Endothelial cell of umbilical vein (primary cell): ENCODE data around the gene KDM4C.

Source experiments
- EZH2 ChIP-seq: IDR thresholded peaks from 2 replicates; pipeline ENCODE4 v1.6.1; 2012; ENCODE audit warnings: borderline replicate concordance, low read depth, mild to moderate bottlenecking, moderate library complexity, low read length, inconsistent platforms; ENCODE audit not compliant: severe bottlenecking
- GATA2 ChIP-seq: IDR thresholded peaks from 2 replicates; pipeline ENCODE4 v1.7.0; 2011; ENCODE audit warnings: low read depth, mild to moderate bottlenecking, moderate library complexity, mixed read lengths, low read length; ENCODE audit not compliant: insufficient read length, insufficient read depth
- JUN ChIP-seq: IDR thresholded peaks from 2 replicates; pipeline ENCODE4 v1.6.1; 2011; ENCODE audit warnings: borderline replicate concordance, low read depth; ENCODE audit not compliant: insufficient read length, insufficient read depth
- MYC ChIP-seq: IDR thresholded peaks from one replicate; pipeline ENCODE4 v1.6.1; 2011; ENCODE audit warnings: mild to moderate bottlenecking, low read depth, low read length
- POLR2A ChIP-seq: IDR thresholded peaks from 2 replicates; pipeline ENCODE4 v1.6.1; 2012; ENCODE audit warnings: low read depth, mild to moderate bottlenecking, control low read depth, low read length
- TF ChIP-seq, protein P1 (sequence below), 2 donors: IDR thresholded peaks; 1 replicate in 1 of 2; 2 replicates in 1 of 2; pipeline ENCODE4 v1.5.1; 2011; ENCODE audit warnings: low read length in 2 of 2, mild to moderate bottlenecking in 2 of 2, moderate library complexity in 2 of 2, control low read depth in 1 of 2, inconsistent platforms in 1 of 2, low read depth in 1 of 2; ENCODE audit not compliant: insufficient read depth in 1 of 2; ENCODE audit errors: extremely low read depth in 1 of 2
- TF ChIP-seq, protein P2 (sequence below): IDR thresholded peaks from 2 replicates; pipeline ENCODE4 v1.6.1; 2011; ENCODE audit not compliant: insufficient read depth, insufficient read length

DNA sequence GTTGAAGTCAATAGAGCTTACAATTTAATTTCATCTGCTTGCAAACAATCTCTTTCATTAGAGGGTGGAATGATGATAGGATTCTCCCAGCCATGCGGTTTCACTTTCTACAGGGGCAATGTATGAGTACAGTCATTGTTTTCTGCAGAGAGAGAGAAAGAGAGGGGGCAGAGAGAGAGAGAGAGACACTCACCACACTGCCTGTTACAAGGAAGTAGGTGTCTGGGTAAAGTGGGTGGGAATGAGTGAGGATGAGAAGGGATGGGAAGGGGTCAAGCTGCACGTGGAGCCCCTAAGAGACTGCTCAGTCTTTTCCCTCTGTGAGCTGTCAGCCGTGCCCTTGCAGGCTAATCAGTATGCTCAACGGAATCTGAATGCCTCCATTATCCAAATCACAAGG, 454.3 kb downstream of the KDM4C start:
- TF ChIP-seq, protein P1, sequence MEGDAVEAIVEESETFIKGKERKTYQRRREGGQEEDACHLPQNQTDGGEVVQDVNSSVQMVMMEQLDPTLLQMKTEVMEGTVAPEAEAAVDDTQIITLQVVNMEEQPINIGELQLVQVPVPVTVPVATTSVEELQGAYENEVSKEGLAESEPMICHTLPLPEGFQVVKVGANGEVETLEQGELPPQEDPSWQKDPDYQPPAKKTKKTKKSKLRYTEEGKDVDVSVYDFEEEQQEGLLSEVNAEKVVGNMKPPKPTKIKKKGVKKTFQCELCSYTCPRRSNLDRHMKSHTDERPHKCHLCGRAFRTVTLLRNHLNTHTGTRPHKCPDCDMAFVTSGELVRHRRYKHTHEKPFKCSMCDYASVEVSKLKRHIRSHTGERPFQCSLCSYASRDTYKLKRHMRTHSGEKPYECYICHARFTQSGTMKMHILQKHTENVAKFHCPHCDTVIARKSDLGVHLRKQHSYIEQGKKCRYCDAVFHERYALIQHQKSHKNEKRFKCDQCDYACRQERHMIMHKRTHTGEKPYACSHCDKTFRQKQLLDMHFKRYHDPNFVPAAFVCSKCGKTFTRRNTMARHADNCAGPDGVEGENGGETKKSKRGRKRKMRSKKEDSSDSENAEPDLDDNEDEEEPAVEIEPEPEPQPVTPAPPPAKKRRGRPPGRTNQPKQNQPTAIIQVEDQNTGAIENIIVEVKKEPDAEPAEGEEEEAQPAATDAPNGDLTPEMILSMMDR (IDR thresholded peaks at IDR 0.05; ENCODE audit: extremely low read depth in 1 of 2, insufficient read depth in 1 of 2, low read depth in 1 of 2, low read length in 2 of 2), result no peak
- TF ChIP-seq POLR2A (no peak), EZH2 (no peak), JUN (no peak), MYC (no peak), GATA2 (no peak)
- TF ChIP-seq, protein P2, sequence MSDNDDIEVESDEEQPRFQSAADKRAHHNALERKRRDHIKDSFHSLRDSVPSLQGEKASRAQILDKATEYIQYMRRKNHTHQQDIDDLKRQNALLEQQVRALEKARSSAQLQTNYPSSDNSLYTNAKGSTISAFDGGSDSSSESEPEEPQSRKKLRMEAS, result no peak
